ENCODE measurements around the gene PIR.

DNA sequence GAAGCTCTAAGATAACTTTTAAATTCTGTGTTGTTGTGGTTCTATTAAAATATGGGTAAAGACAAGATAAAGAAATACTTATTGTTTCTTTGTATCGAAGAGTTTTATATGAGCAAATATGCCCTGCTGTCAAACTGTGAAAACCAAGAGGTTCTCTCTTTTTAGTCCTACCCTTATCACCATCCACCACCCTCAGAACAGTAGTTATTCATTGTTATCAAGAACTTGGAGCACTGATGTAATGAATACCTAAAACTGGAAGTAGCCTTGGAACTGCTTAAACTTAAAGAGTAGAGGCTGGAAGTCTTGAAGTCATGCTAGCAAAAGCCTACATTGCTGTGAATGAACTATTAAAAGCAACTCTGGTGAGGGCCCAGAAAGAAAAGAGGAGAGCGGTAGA is 9.2 kb downstream of the PIR start:
- TF ChIP-seq, protein P1, sequence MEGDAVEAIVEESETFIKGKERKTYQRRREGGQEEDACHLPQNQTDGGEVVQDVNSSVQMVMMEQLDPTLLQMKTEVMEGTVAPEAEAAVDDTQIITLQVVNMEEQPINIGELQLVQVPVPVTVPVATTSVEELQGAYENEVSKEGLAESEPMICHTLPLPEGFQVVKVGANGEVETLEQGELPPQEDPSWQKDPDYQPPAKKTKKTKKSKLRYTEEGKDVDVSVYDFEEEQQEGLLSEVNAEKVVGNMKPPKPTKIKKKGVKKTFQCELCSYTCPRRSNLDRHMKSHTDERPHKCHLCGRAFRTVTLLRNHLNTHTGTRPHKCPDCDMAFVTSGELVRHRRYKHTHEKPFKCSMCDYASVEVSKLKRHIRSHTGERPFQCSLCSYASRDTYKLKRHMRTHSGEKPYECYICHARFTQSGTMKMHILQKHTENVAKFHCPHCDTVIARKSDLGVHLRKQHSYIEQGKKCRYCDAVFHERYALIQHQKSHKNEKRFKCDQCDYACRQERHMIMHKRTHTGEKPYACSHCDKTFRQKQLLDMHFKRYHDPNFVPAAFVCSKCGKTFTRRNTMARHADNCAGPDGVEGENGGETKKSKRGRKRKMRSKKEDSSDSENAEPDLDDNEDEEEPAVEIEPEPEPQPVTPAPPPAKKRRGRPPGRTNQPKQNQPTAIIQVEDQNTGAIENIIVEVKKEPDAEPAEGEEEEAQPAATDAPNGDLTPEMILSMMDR (IDR thresholded peaks at IDR 0.05), result no peak
- TF ChIP-seq EP300 (IDR thresholded peaks at IDR 0.05) (no peak), POLR2A (IDR thresholded peaks at IDR 0.05) (no peak)

Data from ovary (tissue), 3 donors.